RWPE1 (cell line): ENCODE data around the gene NOTCH3.

Experiments used
- CTCF ChIA-PET: fragments of 350-600 bp; sonication (Branson Sonifier 250); formaldehyde crosslinking; extraction: SDS; loops from one replicate; lab custom pipeline; 2021; lab: Yijun Ruan, JAX
- POLR2A ChIA-PET: fragments of 400-600 bp; formaldehyde crosslinking; extraction: SDS; loops from one replicate; lab custom pipeline; 2020; ENCODE audit warnings: antibody characterized with exemption; ENCODE audit not compliant: low non-redundant PET; lab: Yijun Ruan, JAX
- DNase-seq: peaks from one replicate; pipeline ENCODE4 v3.0.0; 2012; ENCODE audit warnings: low spot score
- H3K27ac ChIP-seq: fragments of 450-650 bp; 2 replicates; pipeline ENCODE4 v1.5.1; 2017
- CTCF ChIP-seq: fragments of 450-650 bp; conservative IDR thresholded peaks from 2 replicates; pipeline ENCODE4 v1.5.1; 2017; ENCODE audit warnings: low read depth, mild to moderate bottlenecking

NOTCH3 gene

GRCh38 chr19:15113245-15114152 is 87.3 kb downstream of the NOTCH3 start:
- no peak for DNase-seq
- no peak for TF ChIP-seq CTCF
- CTCF ChIA-PET: interaction anchor here (0.6 to 1.3 kb wide), 2 partner anchors 12 to 139 kb away, joined by 3 to 5 read pairs; no protein-coding TSS in a partner anchor
- POLR2A ChIA-PET: interaction anchor here (0.6 kb wide), 2 partner anchors 8 to 21 kb away, joined by 3 to 9 read pairs; no protein-coding TSS in a partner anchor
- H3K27ac ChIP-seq: peak overlapping the region; percentile 57

GRCh38 chr19:15112385-15112784 is 88.4 kb downstream of the NOTCH3 start:
- DNase-seq: no peak
- TF ChIP-seq CTCF: no peak
- CTCF ChIA-PET: interaction anchor here (0.6 to 1.3 kb wide), 3 partner anchors 11 to 534 kb away, joined by 3 to 5 read pairs (median 3); no protein-coding TSS in a partner anchor
- POLR2A ChIA-PET: interaction anchor here (0.6 kb wide), 1 partner anchor 20 kb away, joined by 3 read pairs; no protein-coding TSS in a partner anchor
- peak overlapping the region; percentile 57 for H3K27ac ChIP-seq

GRCh38 chr19:15111758-15112157 is 89.0 kb downstream of the NOTCH3 start:
- DNase-seq: no peak
- TF ChIP-seq CTCF: no peak
- peak overlapping the region; percentile 90 for H3K27ac ChIP-seq
- ChIA-PET POLR2A (no interaction called here), CTCF (interaction anchor here (0.6 kb wide), 2 partner anchors 18 to 533 kb away, joined by 3 to 4 read pairs; no protein-coding TSS in a partner anchor)

GRCh38 chr19:15110418-15110815 is 90.4 kb downstream of the NOTCH3 start:
- peak overlapping the region; percentile 90 for H3K27ac ChIP-seq
- CTCF ChIA-PET: no interaction called here

GRCh38 chr19:15109768-15110417 is 90.9 kb downstream of the NOTCH3 start:
- TF ChIP-seq CTCF: no peak
- DNase-seq: no peak
- CTCF ChIA-PET: no interaction called here
- H3K27ac ChIP-seq: peak overlapping the region; percentile 90
- POLR2A ChIA-PET: no interaction called here

More at GRCh38 chr19:15110418-15110815, 90.4 kb downstream of the NOTCH3 start:
- POLR2A ChIA-PET: interaction anchor here (0.6 kb wide), 1 partner anchor 21 kb away, joined by 3 read pairs; no protein-coding TSS in a partner anchor
- no peak for TF ChIP-seq CTCF
- no peak for DNase-seq
